ENCODE data around the gene FRMD4A. TPM values are rescaled to one million over a fixed set of nuclear protein-coding genes. Genes with fewer than 3 reads are reported as not detected.

The FRMD4A gene
- total and polyA plus RNA-seq, 2 of the 4 experiments (the other 2 are of a cell fraction) = 30.3 to 68.8 TPM

GRCh38 chr10:13792006-13792405 lies 538.7 kb downstream of the FRMD4A start:
- Histone ChIP-seq H2BK120ac (ENCODE audit: low read depth, low read length) (no peak overlapping the region), H3K9me3 (ENCODE audit: control insufficient read depth, insufficient read depth, low read length) (no peaks in the 10 kb centered on the region), H2BK20ac (ENCODE audit: low read depth, low read length) (no peak overlapping the region), H3K18ac (ENCODE audit: low read depth, low read length) (no peak overlapping the region), H3K36me3 (ENCODE audit: control insufficient read depth, insufficient read depth, low read length) (peaks cover 20% of the 10 kb centered on the region), H3K4me1 (ENCODE audit: control insufficient read depth, insufficient read depth, low read length) (peaks cover 21% of the 10 kb centered on the region), H3K9me1 (ENCODE audit: insufficient read depth, low read length) (peaks cover 15% of the 10 kb centered on the region), H3K4ac (ENCODE audit: low read depth, low read length) (no peak overlapping the region), H2BK5ac (ENCODE audit: low read depth, low read length, poor library complexity, severe bottlenecking) (no peak overlapping the region), H3K23ac (ENCODE audit: low read depth, low read length) (no peak overlapping the region), H3K9ac (ENCODE audit: low read depth, low read length) (no peak overlapping the region), H4K20me1 (ENCODE audit: insufficient read depth, low read length) (no peaks in the 10 kb centered on the region), H3K27me3 (ENCODE audit: control insufficient read depth, insufficient read depth, low read length) (no peaks in the 10 kb centered on the region), H3K27ac (ENCODE audit: insufficient read depth, low read length) (no peak overlapping the region), H4K91ac (ENCODE audit: insufficient read depth, low read depth, low read length) (no peak overlapping the region), H2BK15ac (ENCODE audit: low read depth, low read length) (no peak overlapping the region), H3K79me1 (ENCODE audit: low read depth in 1 of 2, low read length in 2 of 2) (peaks cover 0 to 44% of the 10 kb centered on the region in 2 experiments; a peak in 3 of 4 replicates), H3K14ac (replicated peaks; ENCODE audit: low read depth, low read length) (no peak overlapping the region), H3K4me2 (ENCODE audit: low read depth, low read length) (no peak overlapping the region), H3K4me3 (ENCODE audit: insufficient read depth, low read depth, low read length) (no peak overlapping the region), H3K56ac (ENCODE audit: extremely low read depth, insufficient read depth, low read length) (no peak overlapping the region), H4K5ac (ENCODE audit: low read depth, low read length) (no peak overlapping the region), H2AK5ac (ENCODE audit: low read depth, low read length) (no peak overlapping the region), H2AFZ (replicated peaks; ENCODE audit: low read length, poor library complexity) (no peak overlapping the region), H4K8ac (ENCODE audit: low read depth in 2 of 2, low read length in 2 of 2) (no peak overlapping the region), H2AK9ac (replicated peaks; ENCODE audit: low read depth, low read length, poor library complexity) (no peak overlapping the region)
- TF ChIP-seq MAFK (IDR thresholded peaks at IDR 0.05; ENCODE audit: low read depth, low read length) = no peak
- TF ChIP-seq RAD21 (IDR thresholded peaks at IDR 0.05; ENCODE audit: low read length) = no peak
- TF ChIP-seq ELK1 (IDR thresholded peaks at IDR 0.05; ENCODE audit: borderline replicate concordance, low read depth, low read length) = no peak
- no peak for TF ChIP-seq MAZ (IDR thresholded peaks at IDR 0.05; ENCODE audit: borderline replicate concordance, low read depth, low read length)
- no peak for TF ChIP-seq FOS (IDR thresholded peaks at IDR 0.05; ENCODE audit: low read depth, low read length)
- TF ChIP-seq CHD1 (IDR thresholded peaks at IDR 0.05; ENCODE audit: low read depth, low read length) = no peak
- TF ChIP-seq BHLHE40 (IDR thresholded peaks at IDR 0.05; ENCODE audit: low read depth, low read length) = no peak
- intact Hi-C loops (cut with micrococcal nuclease) (no loop called here), dilution Hi-C loops (cut with HindIII; ENCODE audit: low sequenced_read_pairs, unreplicated experiment) (no loop called here), in situ Hi-C loops (cut with MboI; ENCODE audit: low sequenced_read_pairs) (loop anchor here (10.0 kb wide), 1 partner anchor 693 kb away; no protein-coding TSS in a partner anchor)
- ChIA-PET CTCF (interaction anchor here (1.1 kb wide), 1 partner anchor 12 kb away, joined by 4 read pairs; no protein-coding TSS in a partner anchor), POLR2A (ENCODE audit: unreplicated experiment) (no interaction called here)
- BruUV-seq (replicated peaks) = no TSS peak
- no peak for DNase-seq
- ATAC-seq (ENCODE audit: low read depth) = no peak
- 98% methylated on average over 5 of the region's 5 CpGs; no CpG with 5 or more reads in 1 of the 2 experiments for WGBS, 2 experiments (ENCODE audit: extremely low coverage in 2 of 2, insufficient read length in 1 of 2)

Data from IMR-90 (cell line).